ENCODE results near the gene MACO1. TPM values are rescaled to one million over a fixed set of nuclear protein-coding genes. Genes with fewer than 3 reads are reported as not detected.

The MACO1 gene
- total and polyA plus RNA-seq, 4 donors: 5.0 to 19.7 (median 13.6) TPM

DNA sequence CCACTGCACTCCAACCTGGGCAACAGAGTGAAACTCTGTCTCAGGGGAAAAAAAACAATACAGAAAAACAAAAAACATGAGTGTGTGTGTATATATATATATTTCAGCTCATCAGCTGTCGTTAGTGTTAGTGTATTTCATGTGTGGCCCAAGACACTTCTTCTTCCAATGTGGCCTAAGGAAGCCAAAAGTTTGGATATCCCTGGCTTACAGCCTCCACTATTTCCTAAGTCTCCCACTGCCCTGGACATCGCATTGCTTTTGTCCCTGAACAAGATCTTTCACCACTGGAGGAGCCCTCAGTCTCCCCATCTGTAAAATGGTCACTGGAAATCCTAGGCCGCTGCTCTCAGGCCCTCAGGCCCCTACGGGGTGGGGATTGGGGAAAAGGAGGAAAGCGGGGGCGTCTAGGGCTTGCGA lies 112.3 kb downstream of the MACO1 start:
- DNase-seq (no peak), ATAC-seq (ENCODE audit: low FRiP score) (no peak)
- H3K4me3 ChIP-seq (ENCODE audit: low read length in 2 of 2): peak overlapping the region in 1 of 2 donors; percentile 93
- no peaks in the 10 kb centered on the region for H3K27me3 ChIP-seq (ENCODE audit: control insufficient read depth in 1 of 2, insufficient read depth in 2 of 2, low read length in 1 of 2)
- no peaks in the 10 kb centered on the region for H3K4me1 ChIP-seq (ENCODE audit: control insufficient read depth in 1 of 2, insufficient read depth in 2 of 2, low read length in 2 of 2)
- 27% methylated on average over 7 of the region's 7 CpGs for WGBS, 2 donors
- H3K27ac ChIP-seq (ENCODE audit: low read depth in 1 of 2, low read length in 2 of 2): peak overlapping the region in 1 of 2 donors; percentile 90
- intact Hi-C loops (cut with DNase I): loop anchor here in 1 of 2 donors (10.0 kb wide), 1 partner anchor 58 kb away; no protein-coding TSS in a partner anchor
- H3K36me3 ChIP-seq (ENCODE audit: control insufficient read depth in 1 of 2, insufficient read depth in 2 of 2, low read length in 1 of 2): no peaks in the 10 kb centered on the region
- no peaks in the 10 kb centered on the region for H3K9me3 ChIP-seq (ENCODE audit: control insufficient read depth, low read length)

DNA sequence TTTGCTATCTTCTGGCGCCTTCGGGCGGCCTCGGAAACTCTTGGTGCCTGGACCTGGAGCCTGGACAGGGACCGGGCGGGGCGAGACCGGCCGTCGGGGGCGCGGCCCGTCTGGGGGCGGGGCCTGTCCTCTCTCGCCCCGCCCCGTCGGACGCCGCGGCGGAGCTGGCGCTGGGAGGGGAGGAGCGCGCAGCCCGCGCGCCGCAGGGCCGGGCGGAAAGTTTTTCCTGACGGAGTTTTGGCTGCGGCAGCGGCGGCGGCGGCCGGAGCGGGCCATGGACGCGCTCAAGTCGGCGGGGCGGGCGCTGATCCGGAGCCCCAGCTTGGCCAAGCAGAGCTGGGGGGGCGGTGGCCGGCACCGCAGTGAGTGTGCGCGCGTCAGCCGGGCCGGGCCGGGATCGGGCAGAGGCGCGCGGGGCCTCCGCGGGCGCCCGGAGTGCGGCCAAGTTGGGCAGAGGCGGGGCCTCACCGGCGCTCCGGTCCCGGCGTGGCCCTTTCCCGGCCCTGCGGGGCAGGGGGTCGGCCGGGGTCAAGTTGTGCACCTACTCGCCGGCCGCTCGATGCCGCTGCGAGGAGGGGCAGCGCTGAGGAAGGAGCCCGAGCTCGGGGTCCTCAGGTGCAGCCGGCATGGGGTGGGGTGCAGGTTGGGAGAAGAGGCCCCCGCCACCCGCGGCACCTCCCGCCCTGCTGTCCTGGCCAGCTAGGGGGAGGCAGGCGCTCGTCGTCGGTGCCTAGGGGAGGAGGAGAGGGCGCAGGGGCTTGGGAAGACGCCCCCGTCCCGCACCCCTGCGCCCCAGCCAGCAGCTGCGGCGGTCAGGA lies 112.9 kb downstream of the MACO1 start, which contains the start of gene LDLRAP1:
LDLRAP1 (plus strand) TSS at position 182 of the 818 bp plus-strand sequence; CDS start at position 275, 93 bp downstream.
- peak within 1 kb of the TSS; percentile 58 to 93 for H3K4me3 ChIP-seq (ENCODE audit: low read length in 2 of 2)
- peak; percentile 82 to 93 for DNase-seq
- intact Hi-C loops (cut with DNase I): loop anchor here in 1 of 2 donors (10.0 kb wide), 1 partner anchor 59 kb away; no protein-coding TSS in a partner anchor
- no peaks in the 10 kb centered on the region for H3K4me1 ChIP-seq (ENCODE audit: control insufficient read depth in 1 of 2, insufficient read depth in 2 of 2, low read length in 2 of 2)
- no peaks in the 10 kb centered on the region for H3K27me3 ChIP-seq (ENCODE audit: control insufficient read depth in 1 of 2, insufficient read depth in 2 of 2, low read length in 1 of 2)
- H3K27ac ChIP-seq (ENCODE audit: low read depth in 1 of 2, low read length in 2 of 2): peak within 1 kb of the TSS; percentile 19 to 90
- H3K9me3 ChIP-seq (ENCODE audit: control insufficient read depth, low read length): no peaks in the 10 kb centered on the region
- WGBS, 2 donors: 0 to 1% methylated on average over 74 to 99 of the region's 99 CpGs
- no peaks in the 10 kb centered on the region for H3K36me3 ChIP-seq (ENCODE audit: control insufficient read depth in 1 of 2, insufficient read depth in 2 of 2, low read length in 1 of 2)
- ATAC-seq (ENCODE audit: low FRiP score): peak; percentile 95

GRCh38 chr1:25544243-25544764 lies 113.6 kb downstream of the MACO1 start:
- Histone ChIP-seq H3K9me3 (ENCODE audit: control insufficient read depth, low read length) (no peaks in the 10 kb centered on the region), H3K4me3 (ENCODE audit: low read length in 2 of 2) (peak overlapping the region; percentile 58 to 93), H3K36me3 (ENCODE audit: control insufficient read depth in 1 of 2, insufficient read depth in 2 of 2, low read length in 1 of 2) (no peaks in the 10 kb centered on the region), H3K27me3 (ENCODE audit: control insufficient read depth in 1 of 2, insufficient read depth in 2 of 2, low read length in 1 of 2) (no peaks in the 10 kb centered on the region), H3K4me1 (ENCODE audit: control insufficient read depth in 1 of 2, insufficient read depth in 2 of 2, low read length in 2 of 2) (peaks cover 0 to 3% of the 10 kb centered on the region in 2 donors), H3K27ac (ENCODE audit: low read depth in 1 of 2, low read length in 2 of 2) (peak overlapping the region; percentile 19 to 60)
- DNase-seq: no peak
- 0 to 2% methylated on average over 20 to 25 of the region's 25 CpGs for WGBS, 2 donors
- intact Hi-C loops (cut with DNase I): loop anchor here in 1 of 2 donors (10.0 kb wide), 1 partner anchor 60 kb away; no protein-coding TSS in a partner anchor
- ATAC-seq (ENCODE audit: low FRiP score): no peak

DNA sequence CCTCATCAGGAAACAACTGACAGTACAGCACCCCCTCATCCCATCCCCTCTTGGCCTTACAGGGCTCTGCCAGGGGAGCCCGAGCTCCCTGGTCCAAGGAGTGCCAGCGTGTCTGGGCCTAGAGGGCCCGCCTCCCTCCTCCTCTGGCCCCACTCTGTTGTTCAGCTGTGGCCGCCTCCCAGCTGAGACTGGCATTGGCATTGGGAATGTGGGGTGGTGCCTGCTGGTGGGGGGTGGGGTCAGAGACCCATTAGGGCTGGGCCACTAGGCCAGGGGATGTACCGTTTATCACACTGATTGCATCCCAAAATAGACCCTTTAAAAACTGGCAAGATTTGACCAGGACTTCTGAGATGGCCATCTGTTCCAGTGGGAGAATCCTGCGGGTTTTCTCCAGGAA lies 114.1 kb downstream of the MACO1 start:
- Histone ChIP-seq H3K9me3 (ENCODE audit: control insufficient read depth, low read length) (no peaks in the 10 kb centered on the region), H3K36me3 (ENCODE audit: control insufficient read depth in 1 of 2, insufficient read depth in 2 of 2, low read length in 1 of 2) (no peaks in the 10 kb centered on the region), H3K27ac (ENCODE audit: low read depth in 1 of 2, low read length in 2 of 2) (peak overlapping the region; percentile 19 to 60), H3K4me1 (ENCODE audit: control insufficient read depth in 1 of 2, insufficient read depth in 2 of 2, low read length in 2 of 2) (peaks cover under 1 to 3% of the 10 kb centered on the region in 2 donors), H3K27me3 (ENCODE audit: control insufficient read depth in 1 of 2, insufficient read depth in 2 of 2, low read length in 1 of 2) (no peaks in the 10 kb centered on the region), H3K4me3 (ENCODE audit: low read length in 2 of 2) (peak overlapping the region; percentile 58 to 93)
- ATAC-seq (ENCODE audit: low FRiP score) (peak; percentile 47), DNase-seq (peak; percentile 71 to 87)
- 0 to 5% methylated on average over 6 of the region's 6 CpGs for WGBS, 2 donors
- intact Hi-C loops (cut with DNase I): loop anchor here (5.0 to 10.0 kb wide), 2 partner anchors 60 to 252 kb away; no protein-coding TSS in a partner anchor

GRCh38 chr1:25545767-25546166 lies 115.1 kb downstream of the MACO1 start:
- peaks cover 3% of the 10 kb centered on the region in 2 donors for H3K4me1 ChIP-seq (ENCODE audit: control insufficient read depth in 1 of 2, insufficient read depth in 2 of 2, low read length in 2 of 2)

DNA sequence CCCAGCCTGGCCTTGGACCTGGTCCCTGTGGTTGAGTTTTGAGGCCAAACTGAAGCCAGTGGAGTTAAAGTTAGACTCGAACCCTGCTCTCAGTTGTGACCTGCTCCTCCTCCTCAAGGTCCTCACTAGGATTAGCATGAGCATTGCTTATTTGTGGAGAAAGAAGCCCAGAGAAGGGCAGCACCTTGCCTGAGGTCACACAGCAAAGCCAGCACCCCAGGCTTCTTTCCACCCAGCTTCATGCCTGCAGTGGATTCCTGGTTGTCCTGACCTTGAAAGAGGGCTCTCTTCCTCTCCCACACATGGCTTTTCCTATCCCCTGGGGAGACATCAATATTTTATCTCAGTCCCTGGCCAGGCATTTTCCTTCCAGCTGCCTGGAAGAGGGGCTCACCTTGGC lies 115.5 kb downstream of the MACO1 start:
- no peaks in the 10 kb centered on the region for H3K27me3 ChIP-seq (ENCODE audit: control insufficient read depth in 1 of 2, insufficient read depth in 2 of 2, low read length in 1 of 2)
- DNase-seq: no peak
- no peak overlapping the region for H3K27ac ChIP-seq (ENCODE audit: low read depth in 1 of 2, low read length in 2 of 2)
- intact Hi-C loops (cut with DNase I): loop anchor here (5.0 to 10.0 kb wide), 2 partner anchors 61 to 251 kb away; no protein-coding TSS in a partner anchor
- no peak for ATAC-seq (ENCODE audit: low FRiP score)
- H3K36me3 ChIP-seq (ENCODE audit: control insufficient read depth in 1 of 2, insufficient read depth in 2 of 2, low read length in 1 of 2): no peaks in the 10 kb centered on the region
- H3K4me3 ChIP-seq (ENCODE audit: low read length in 2 of 2): no peak overlapping the region
- WGBS, 2 donors: 65 to 69% methylated on average over 1 of the region's 1 CpG
- peaks cover 3% of the 10 kb centered on the region in 2 donors for H3K4me1 ChIP-seq (ENCODE audit: control insufficient read depth in 1 of 2, insufficient read depth in 2 of 2, low read length in 2 of 2)
- H3K9me3 ChIP-seq (ENCODE audit: control insufficient read depth, low read length): no peaks in the 10 kb centered on the region

More at GRCh38 chr1:25545767-25546166, 115.1 kb downstream of the MACO1 start:
- intact Hi-C loops (cut with DNase I): loop anchor here (5.0 to 10.0 kb wide), 2 partner anchors 61 to 252 kb away; no protein-coding TSS in a partner anchor
- Histone ChIP-seq H3K9me3 (ENCODE audit: control insufficient read depth, low read length) (no peaks in the 10 kb centered on the region), H3K27me3 (ENCODE audit: control insufficient read depth in 1 of 2, insufficient read depth in 2 of 2, low read length in 1 of 2) (no peaks in the 10 kb centered on the region), H3K36me3 (ENCODE audit: control insufficient read depth in 1 of 2, insufficient read depth in 2 of 2, low read length in 1 of 2) (no peaks in the 10 kb centered on the region), H3K4me3 (ENCODE audit: low read length in 2 of 2) (no peak overlapping the region), H3K27ac (ENCODE audit: low read depth in 1 of 2, low read length in 2 of 2) (peak overlapping the region in 1 of 2 donors; percentile 9)
- ATAC-seq (ENCODE audit: low FRiP score): no peak
- WGBS, 2 donors: 74 to 76% methylated on average over 3 of the region's 3 CpGs
- DNase-seq: no peak

GRCh38 chr1:25548601-25549000 lies 117.9 kb downstream of the MACO1 start:
- WGBS, 2 donors: 78 to 81% methylated on average over 4 of the region's 4 CpGs
- H3K4me1 ChIP-seq (ENCODE audit: control insufficient read depth in 1 of 2, insufficient read depth in 2 of 2, low read length in 2 of 2): peaks cover 3% of the 10 kb centered on the region in 2 donors
- intact Hi-C loops (cut with DNase I): loop anchor here (5.0 to 10.0 kb wide), 2 partner anchors 64 to 249 kb away; no protein-coding TSS in a partner anchor
- H3K27ac ChIP-seq (ENCODE audit: low read depth in 1 of 2, low read length in 2 of 2): peak overlapping the region; percentile 4 to 54
- no peak for DNase-seq
- no peak for ATAC-seq (ENCODE audit: low FRiP score)
- H3K27me3 ChIP-seq (ENCODE audit: control insufficient read depth in 1 of 2, insufficient read depth in 2 of 2, low read length in 1 of 2): no peaks in the 10 kb centered on the region
- no peaks in the 10 kb centered on the region for H3K36me3 ChIP-seq (ENCODE audit: control insufficient read depth in 1 of 2, insufficient read depth in 2 of 2, low read length in 1 of 2)
- H3K9me3 ChIP-seq (ENCODE audit: control insufficient read depth, low read length): no peaks in the 10 kb centered on the region
- no peak overlapping the region for H3K4me3 ChIP-seq (ENCODE audit: low read length in 2 of 2)

GRCh38 chr1:25549273-25550154 lies 118.8 kb downstream of the MACO1 start:
- WGBS, 2 donors: 19 to 20% methylated on average over 19 of the region's 19 CpGs
- ATAC-seq (ENCODE audit: low FRiP score) (peak; percentile 39), DNase-seq (peak in 1 of 2 donors; percentile 77)
- no peaks in the 10 kb centered on the region for H3K9me3 ChIP-seq (ENCODE audit: control insufficient read depth, low read length)
- no peaks in the 10 kb centered on the region for H3K36me3 ChIP-seq (ENCODE audit: control insufficient read depth in 1 of 2, insufficient read depth in 2 of 2, low read length in 1 of 2)
- H3K4me1 ChIP-seq (ENCODE audit: control insufficient read depth in 1 of 2, insufficient read depth in 2 of 2, low read length in 2 of 2): peaks cover 3% of the 10 kb centered on the region in 2 donors
- intact Hi-C loops (cut with DNase I): loop anchor here (5.0 to 10.0 kb wide), 2 partner anchors 65 to 248 kb away; no protein-coding TSS in a partner anchor
- peak overlapping the region; percentile 54 to 74 for H3K27ac ChIP-seq (ENCODE audit: low read depth in 1 of 2, low read length in 2 of 2)
- no peaks in the 10 kb centered on the region for H3K27me3 ChIP-seq (ENCODE audit: control insufficient read depth in 1 of 2, insufficient read depth in 2 of 2, low read length in 1 of 2)
- H3K4me3 ChIP-seq (ENCODE audit: low read length in 2 of 2): no peak overlapping the region

All from aorta (tissue), 5 donors.